Omental fat pad (tissue), 4 donors: ENCODE measurements around the gene NOC3L. TPM values are rescaled to one million over a fixed set of nuclear protein-coding genes. Genes with fewer than 3 reads are reported as not detected.

Experiments
- ATAC-seq: fragments of 150-250 bp; one replicate; pipeline ENCODE4 v1.9.1; 2016; ENCODE audit warnings: mild to moderate bottlenecking, moderate library complexity; ENCODE audit not compliant: low FRiP score
- DNase-seq: peaks from one replicate; pipeline ENCODE4 v3.0.0-alpha.2; 2019; ENCODE audit warnings: low spot score
- CTCF ChIP-seq, 3 donors: fragments of 450-650 bp; IDR thresholded peaks; one replicate each; pipeline ENCODE4 v1.5.1; 2016 to 2017; ENCODE audit warnings: antibody characterized with exemption in 3 of 3, mild to moderate bottlenecking in 3 of 3, moderate library complexity in 2 of 3
- total RNA-seq, 4 donors: library from RNA; depleted of rRNA; stranded (reverse); fragments of >200 nt; gene quantifications; one replicate each; pipeline ENCODE4 v1.1.0, GENCODE V29; 2016

Gene NOC3L
- total RNA-seq, 4 donors from 2014 or later: 20.3 to 42.9 (median 23.0) TPM

GRCh38 chr10:94307046-94307615 is 55.6 kb downstream of the NOC3L start:
- no peak for DNase-seq
- ATAC-seq: no peak
- TF ChIP-seq CTCF (IDR thresholded peaks at IDR 0.05): no peak

GRCh38 chr10:94303929-94304328 is 58.8 kb downstream of the NOC3L start:
- DNase-seq: no peak
- no peak for TF ChIP-seq CTCF (IDR thresholded peaks at IDR 0.05)

GRCh38 chr10:94300042-94300441 is 62.7 kb downstream of the NOC3L start:
- ATAC-seq: no peak
- DNase-seq: no peak
- no peak for TF ChIP-seq CTCF (IDR thresholded peaks at IDR 0.05)

More at GRCh38 chr10:94303929-94304328, 58.8 kb downstream of the NOC3L start:
- no peak for ATAC-seq

GRCh38 chr10:94299417-94299816 is 63.3 kb downstream of the NOC3L start:
- no peak for TF ChIP-seq CTCF (IDR thresholded peaks at IDR 0.05)
- ATAC-seq (no peak), DNase-seq (no peak)

GRCh38 chr10:94294168-94294567 is 68.6 kb downstream of the NOC3L start:
- ATAC-seq: no peak
- DNase-seq: no peak
- TF ChIP-seq CTCF (IDR thresholded peaks at IDR 0.05): no peak

GRCh38 chr10:94293354-94293753 is 69.4 kb downstream of the NOC3L start:
- ATAC-seq (no peak), DNase-seq (no peak)
- TF ChIP-seq CTCF (IDR thresholded peaks at IDR 0.05): no peak

- ATAC-seq (no peak), DNase-seq (no peak)
- TF ChIP-seq CTCF (IDR thresholded peaks at IDR 0.05): no peak
Measured at GRCh38 chr10:94292434-94293090, 70.2 kb downstream of the NOC3L start.
